Activated CD8-positive, alpha-beta memory T cell treated with anti-CD3 and anti-CD28 coated beads, Interleukin-2, amount 50 U/mL, for 24 hours (primary cell): Measurements from ENCODE around the gene IGFBP5.

Source experiments
- DNase-seq: peaks from one replicate; pipeline ENCODE4 v3.0.0-alpha.2; 2020; ENCODE audit errors: extremely low read depth

IGFBP5 gene

DNA sequence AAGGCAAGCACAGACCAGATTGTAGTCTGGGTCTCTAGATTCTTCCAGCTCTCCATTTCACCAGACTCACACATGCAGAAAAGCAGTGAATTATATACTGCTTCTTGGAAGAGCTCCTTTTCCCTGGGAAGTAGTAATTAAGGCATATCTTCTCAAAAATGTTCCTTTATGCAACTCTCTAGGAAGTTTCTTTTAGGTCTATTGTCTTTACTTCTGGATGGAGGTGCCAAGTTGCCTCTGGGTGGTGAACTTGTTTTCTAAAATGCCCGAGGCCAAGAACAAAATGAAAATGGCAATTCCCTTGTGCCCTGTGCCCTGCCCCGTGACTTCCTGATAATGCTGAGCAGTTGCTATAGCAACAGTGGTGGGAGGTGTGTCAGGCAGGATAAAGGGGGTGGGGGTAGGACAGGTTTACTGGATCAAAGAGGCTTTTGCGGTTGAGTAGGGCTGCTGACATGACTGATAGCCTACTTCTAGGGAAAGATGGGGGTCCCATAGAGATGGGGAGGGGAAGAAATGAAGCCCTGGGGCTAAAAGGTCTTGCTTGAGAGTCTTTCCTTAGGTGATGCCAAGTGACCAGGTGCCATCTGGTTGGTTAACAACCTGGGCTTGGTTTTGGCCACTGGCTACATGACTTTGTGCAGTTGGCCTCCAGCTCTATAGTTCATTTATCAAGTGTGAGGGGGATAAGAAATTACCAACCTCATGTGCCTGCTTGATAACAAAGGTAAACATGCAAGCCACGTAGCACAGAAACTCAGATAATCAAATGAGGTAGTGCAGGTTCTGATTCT is 50.3 kb downstream of the IGFBP5 start:
- DNase-seq: no peak

DNA sequence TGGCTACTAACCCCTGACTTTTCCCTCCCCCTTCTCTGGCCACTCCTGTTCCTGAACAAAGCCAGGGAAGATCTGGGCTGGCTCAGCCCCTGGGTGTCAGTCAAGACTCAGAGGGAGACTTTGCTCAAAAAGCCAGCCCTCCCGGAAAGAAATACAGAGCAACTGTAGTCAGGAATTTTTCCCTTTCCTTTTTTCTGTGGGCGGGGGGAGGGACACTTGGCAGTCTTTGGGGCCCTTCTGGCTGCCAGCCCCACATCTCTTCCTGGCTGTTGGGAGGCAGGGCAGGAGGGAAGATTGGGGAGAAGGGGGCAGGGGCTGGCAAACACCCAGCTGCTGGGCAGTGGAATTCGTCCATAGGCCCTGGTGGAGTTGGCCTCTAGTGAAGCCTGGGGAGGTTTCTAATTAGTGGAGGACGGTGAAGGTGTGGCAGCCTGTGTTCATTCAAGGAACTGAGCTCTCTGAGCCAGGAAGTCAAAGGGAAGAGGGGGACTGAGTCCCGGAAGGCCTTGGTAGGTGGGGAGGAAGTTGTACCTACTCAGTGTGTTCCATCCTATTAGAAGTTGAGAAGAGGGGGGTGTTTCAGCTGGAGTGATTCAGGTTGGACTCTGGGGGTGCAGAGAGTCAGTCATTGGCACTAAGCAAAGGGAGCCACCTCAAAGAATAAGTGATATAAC is 51.2 kb downstream of the IGFBP5 start:
- no peak for DNase-seq

DNA sequence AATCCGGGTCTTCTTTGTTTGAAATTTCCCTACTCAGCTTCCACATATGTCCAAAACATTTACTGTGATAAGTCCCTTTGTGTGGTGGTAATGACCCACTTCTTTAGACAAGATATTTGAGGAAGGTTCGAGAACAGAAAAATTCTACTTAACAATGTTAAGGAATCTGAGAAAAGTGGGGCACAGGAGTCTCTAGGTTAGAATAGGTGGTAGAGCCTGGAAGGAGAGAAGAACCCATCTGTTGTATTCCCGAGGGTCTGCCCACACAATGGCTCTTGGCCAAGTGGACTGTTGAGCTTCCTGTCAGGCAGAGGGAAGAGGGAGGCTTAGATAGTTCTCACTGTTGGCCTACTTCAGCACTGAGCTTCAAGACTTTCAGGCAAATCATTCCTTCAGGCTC is 57.9 kb downstream of the IGFBP5 start:
- no peak for DNase-seq

DNA sequence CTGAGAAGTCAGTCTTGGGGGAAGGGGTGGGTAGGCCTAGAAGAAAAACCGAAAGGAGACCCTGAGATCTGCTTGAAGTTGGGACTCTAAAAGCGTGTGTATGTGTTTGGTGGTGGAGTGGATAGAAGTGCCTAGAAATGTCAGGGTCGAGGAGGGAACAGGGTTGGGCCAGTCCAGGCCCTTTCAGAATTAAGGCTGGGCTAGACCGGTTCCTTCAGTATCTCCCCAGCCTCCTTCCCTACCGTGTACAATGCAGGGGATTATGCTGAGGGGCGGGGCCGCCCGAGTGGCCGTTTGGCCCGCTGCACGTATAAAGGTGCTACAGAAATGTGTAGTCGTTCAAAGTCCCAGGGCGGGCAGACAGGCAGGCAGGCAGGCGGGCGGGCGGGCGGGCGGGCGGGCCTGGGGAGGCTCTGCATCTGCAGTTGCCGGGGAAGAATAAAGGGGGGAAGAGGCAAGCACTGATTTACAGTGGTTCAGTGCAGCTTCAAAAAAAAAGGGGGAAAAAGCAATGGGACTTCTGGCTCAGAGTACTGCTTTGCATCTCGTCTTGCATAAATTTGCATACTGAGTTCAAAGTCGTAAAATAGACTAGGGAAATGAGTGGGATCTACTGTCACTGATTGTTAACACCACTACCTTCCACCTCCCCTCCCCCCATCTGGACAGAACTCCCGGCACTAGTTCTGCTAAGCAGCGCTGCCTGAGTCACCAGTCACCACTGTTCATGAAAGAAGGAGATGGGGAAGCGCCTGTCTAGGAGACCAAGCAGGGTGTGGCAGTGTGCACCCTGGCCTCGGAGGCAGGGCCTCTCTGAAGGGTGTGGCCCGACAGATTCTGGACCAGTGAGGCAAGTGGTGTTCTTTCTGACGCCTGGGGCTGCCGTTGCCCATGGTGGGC is 58.5 kb downstream of the IGFBP5 start:
- DNase-seq: no peak

DNA sequence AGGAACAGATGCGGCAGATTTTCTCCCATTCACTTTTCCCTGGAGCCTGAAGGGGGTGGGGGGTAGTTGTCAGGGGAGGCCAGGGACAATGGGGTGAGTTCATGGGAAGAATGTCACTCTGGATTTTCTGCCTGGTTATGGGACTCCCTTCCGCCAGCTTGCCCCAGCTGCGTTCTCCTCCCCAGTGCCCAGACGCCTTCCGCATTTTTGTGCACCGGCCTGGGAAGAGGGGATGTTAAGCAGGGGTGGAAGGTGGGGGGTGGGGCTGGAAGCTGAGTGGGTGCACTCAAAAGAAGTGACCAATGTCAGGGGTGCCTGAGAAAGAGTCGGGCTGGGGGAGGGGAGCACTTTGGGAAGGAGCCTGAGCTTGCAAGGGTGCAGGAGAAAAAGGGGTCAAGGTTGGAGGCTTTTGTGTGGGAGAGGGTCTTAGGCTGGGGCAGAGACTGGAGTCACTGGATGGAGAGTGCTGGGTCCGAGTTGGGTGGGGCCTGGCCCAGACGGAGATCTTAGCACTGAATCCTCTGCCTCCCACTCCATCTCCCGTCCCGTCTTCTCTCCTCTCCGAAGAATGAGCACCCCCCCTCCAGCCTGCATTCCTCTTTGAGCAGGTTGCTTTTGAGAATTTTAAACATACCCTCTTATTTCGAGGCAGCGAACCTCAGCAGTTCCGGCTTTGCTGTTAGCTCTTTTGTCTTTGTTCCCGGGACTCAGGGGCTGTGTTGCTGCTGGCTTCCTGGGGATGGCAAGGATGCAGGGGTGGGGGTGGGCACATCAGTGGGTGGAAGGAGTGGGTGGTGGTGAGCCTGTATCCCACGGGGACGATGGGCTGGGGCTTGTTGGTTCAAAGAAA is 59.4 kb downstream of the IGFBP5 start:
- no peak for DNase-seq

- no peak for DNase-seq
Measured at GRCh38 chr2:216635171-216635570, 60.2 kb downstream of the IGFBP5 start.

DNA sequence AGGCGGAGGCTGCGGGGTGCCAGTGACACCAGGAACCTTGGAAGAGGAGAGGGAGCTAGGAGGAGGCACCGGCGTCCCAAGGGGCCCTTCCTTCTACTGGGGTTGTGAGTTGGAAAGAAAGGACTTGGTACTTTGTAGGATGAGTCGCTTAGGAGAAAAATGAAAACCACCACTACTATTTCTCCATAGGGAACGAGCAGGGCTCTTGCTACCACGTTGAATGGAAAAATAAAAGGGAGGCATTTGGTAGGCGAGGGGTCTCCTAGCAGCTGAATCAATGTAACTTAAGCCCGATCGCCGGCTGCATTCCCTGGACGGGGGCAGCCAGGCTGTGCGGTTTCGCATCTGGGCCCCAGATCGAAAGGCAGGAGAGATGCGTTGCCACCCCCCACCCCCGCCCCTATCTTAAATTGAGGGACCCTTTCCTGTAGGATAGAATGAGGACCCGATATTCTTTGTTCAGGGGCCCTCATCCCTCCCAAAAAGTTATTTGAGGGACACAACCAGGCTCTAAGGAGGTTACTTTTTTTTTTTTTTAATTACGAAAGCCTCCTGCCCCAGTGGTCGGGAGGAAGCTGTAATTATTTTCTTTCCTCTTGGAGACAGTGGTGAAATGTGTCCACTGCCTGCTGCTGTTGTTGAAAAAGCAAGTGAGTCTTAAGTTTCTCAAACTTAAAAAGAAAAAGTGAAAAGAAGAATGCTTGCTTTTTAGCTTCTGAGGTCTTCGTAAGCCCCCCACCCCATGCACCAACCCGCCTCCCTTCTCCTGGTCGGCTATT is 60.8 kb downstream of the IGFBP5 start:
- no peak for DNase-seq

- DNase-seq: no peak
Measured at GRCh38 chr2:216633616-216634369, 61.6 kb downstream of the IGFBP5 start.

DNA sequence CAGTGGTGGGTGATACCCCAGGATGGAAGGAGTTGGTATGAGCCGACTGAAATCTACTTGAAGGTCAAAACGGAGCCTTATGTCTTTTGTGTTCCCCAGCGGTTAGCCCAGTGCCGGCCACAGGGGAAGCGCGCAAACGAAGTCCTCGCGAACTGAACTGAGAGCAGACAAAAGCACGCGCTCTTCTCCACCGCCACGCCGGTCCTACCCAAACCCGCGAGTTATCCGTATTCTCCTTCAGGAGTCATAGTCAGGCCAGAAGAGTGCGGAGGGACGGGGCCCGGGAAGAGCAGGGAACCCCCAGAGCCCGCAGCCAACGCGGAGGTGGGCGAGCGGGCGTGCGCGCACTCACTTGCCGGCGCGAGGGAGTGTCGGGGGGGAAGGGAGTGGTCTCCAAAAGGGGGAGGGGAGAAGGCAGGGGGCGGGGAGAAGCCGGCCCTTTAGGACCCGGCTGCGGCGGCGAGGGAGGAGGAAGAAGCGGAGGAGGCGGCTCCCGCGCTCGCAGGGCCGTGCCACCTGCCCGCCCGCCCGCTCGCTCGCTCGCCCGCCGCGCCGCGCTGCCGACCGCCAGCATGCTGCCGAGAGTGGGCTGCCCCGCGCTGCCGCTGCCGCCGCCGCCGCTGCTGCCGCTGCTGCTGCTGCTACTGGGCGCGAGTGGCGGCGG is 62.3 kb downstream of the IGFBP5 start, which contains the start of gene IGFBP2:
IGFBP2 (plus strand) TSS at position 469 of the 664 bp plus-strand sequence; CDS start at position 573, 104 bp downstream.
- DNase-seq: no peak

DNA sequence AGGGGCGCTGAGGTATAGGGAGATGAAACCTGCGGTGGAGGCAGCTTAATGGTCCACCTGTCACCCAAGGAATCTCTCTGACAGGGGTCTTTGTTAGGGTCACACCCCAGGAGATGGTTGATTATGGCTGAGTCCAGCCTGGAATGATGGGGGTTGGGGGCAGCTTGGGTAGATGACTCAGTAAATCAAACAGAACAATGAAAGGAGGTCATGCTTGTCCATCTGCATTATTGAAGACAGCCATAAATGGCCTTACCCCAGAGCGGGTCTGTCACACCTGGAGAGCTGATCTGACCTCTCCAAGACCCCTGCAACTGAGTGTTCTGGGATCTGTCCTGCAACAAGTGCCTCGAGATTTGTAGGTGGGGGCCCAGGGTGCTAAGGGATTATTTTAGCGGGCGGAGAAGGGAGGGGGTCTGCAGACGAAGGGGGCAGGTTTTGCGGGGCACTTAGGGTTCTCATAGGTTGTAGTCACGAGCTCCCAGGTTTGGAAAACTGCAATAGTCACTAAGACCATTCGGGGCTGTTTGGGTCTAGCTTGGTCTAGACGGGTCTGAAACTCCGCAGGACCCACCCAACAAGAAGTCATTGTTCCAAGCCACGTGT is 62.9 kb downstream of the IGFBP5 start:
- no peak for DNase-seq

GRCh38 chr2:216629784-216630183 is 65.6 kb downstream of the IGFBP5 start:
- DNase-seq: no peak

DNA sequence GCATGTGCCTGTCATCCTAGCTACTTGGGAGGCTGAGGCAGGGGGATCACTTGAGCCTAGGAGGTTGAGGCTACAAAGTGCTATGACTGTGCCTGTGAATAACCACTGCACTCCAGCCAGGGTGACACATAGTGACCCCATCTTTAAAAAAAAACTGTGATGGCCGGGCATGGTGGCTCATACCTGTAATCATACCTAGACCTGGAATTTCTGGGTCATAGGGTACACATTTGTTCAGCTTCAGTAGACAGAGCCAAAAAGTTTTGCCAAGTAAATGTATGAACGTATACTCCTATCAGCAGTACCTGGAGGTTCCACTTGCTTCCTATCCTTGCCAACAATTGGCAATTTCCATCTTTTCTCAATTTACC is 68.5 kb downstream of the IGFBP5 start:
- DNase-seq: no peak

DNA sequence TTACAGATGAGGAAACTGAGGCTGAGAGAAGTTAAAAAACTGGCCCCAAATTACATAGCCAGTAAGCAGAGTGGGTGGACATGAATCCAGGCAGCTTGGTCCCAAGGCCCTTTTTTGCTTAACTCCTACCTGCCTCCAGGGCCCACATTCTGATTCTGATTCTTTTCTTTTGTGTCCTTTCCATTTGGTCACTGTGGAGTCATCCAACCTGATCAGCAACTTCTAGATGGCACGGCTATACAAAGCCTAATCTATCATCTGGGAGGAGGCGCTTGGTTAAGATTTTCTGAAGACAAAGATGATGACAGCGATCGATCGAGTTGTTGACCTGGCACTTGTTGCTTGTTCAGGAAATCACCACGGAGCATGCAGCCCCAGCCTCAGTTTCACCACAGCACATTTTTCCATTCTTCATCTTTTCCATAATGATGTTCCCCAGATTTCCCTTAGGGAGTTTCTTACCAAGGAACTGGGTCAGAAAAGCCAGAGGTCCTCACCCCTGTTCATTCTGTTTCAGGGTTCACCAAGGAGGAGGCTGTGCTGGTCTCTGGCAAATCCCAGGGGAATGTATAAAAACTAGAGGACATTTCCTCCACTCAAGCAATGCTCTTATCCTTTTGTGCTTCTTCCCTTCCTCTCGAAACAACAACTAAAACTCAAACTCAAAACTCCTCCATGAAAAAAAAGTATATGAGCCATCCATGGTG is 69.0 kb downstream of the IGFBP5 start:
- no peak for DNase-seq

DNA sequence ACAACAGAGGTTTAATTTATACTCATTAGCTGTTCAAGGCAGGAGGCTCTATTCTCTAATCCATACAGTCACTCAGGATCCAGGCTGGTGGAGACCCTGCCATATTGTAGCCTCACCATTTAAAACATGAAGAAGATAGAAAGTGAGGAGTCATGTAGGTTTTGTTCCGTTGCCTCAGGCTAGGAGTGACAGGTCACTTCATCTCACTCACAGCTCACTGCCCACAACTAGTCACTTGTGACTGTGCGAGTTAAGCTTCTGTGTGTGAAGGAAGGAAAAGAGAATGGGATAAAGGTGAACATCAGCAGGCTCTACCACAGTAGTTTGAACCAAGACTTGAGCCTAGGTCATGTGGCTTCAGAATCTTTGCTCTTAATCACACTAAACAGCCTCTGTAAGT is 71.1 kb downstream of the IGFBP5 start:
- no peak for DNase-seq

DNA sequence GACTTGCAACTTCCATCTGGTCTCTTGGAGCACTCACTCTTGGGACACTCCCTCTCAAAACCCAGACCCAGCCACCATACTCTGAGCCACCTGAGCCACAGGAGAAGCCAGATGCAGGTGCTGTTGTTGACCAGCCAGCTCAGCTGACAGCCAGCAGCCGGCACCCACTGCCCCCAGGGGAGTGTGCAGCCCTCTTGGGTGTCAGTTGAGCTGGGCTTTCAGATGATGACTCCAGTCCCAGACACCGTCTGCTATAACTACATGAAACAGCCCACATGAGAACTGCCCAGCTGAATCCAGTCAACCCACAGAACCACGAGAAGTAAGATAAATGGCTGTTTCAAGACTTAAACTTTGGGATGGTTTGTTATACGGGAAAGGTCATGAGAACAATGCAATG is 72.8 kb downstream of the IGFBP5 start:
- no peak for DNase-seq
